AG04450 (cell line): ENCODE results near the gene SH3RF3. TPM values are rescaled to one million over a fixed set of nuclear protein-coding genes. Genes with fewer than 3 reads are reported as not detected.

ENCODE experiments used
- CTCF ChIA-PET: fragments of 300-600, 350-600 bp; formaldehyde crosslinking; extraction: SDS; loops from one replicate; lab custom pipeline; 2022; ENCODE audit warnings: antibody characterized with exemption, inconsistent platforms; lab: Charles Lee
- POLR2A ChIA-PET: fragments of 350-600 bp; formaldehyde crosslinking; extraction: SDS; loops from one replicate; lab custom pipeline; 2021; ENCODE audit warnings: antibody characterized with exemption, inconsistent platforms; lab: Yijun Ruan, JAX
- DNase-seq: peaks from one replicate; pipeline ENCODE4 v3.0.0-alpha.2; 2011; ENCODE audit warnings: low read depth, low spot score
- H3K27ac ChIP-seq: one replicate; pipeline ENCODE4 v1.5.1; 2012; ENCODE audit warnings: low read depth, low read length, control low read depth
- H3K27me3 ChIP-seq: one replicate; pipeline ENCODE4 v1.6.0; 2012; ENCODE audit warnings: low read length; ENCODE audit not compliant: control insufficient read depth, insufficient read depth
- H3K4me3 ChIP-seq: 2 replicates; pipeline ENCODE4 v1.5.1; 2011; ENCODE audit warnings: mild to moderate bottlenecking, low read depth, low read length, control low read depth
- H3K9me3 ChIP-seq: 2 replicates; pipeline ENCODE4 v1.5.1; 2012; ENCODE audit warnings: low read length; ENCODE audit not compliant: control insufficient read depth, insufficient read depth
- polyA plus RNA-seq: library from polyadenylated mRNA; depleted of rRNA; stranded (reverse); fragments of >200 nt; gene quantifications from 2 replicates; pipeline ENCODE4 v1.2.3, GENCODE V29; 2011
- TF ChIP-seq, protein P1 (sequence below): IDR thresholded peaks from 2 replicates; pipeline ENCODE4 v1.5.1; 2011; ENCODE audit warnings: low read depth, low read length, control low read depth, inconsistent platforms

The SH3RF3 gene
- polyA plus RNA-seq, 1 experiment: 5.7 TPM

DNA sequence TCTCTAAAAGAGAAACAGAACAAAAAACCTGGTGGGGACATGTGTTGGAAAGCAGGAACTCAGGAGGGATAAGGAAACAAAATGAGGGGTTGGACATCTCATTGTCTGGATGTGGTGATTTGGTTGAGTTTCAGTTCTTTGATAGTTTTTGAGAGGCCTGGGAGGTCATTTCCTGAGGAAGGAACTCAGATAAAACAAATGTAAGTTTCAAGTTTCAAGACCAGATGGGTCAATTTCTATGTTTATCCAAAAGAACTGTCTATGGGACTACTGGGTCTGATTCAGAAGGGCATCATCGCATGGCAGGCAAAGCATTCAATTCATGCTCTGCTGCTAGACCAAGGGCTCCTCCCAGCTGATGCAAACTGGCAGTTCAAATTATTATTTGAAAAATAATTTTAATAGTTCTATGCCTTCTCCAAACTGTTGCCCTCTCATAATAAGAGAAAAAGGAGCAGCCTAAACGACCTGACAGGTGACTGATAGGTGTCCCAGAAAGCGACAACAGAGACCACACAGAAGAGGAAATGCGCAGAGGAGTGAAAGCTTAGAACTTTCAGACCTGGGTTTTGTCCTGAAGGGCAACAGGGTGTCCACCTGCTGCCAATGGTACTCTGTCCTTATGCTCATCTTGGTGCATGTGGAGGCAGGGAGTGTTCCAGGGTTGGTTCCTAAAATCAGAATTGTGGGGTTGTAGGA is 39.3 kb upstream of the SH3RF3 start:
- Histone ChIP-seq H3K9me3 (peaks cover 8% of the 10 kb centered on the region), H3K4me3 (no peak overlapping the region), H3K27me3 (peaks cover 3% of the 10 kb centered on the region), H3K27ac (no peak overlapping the region)
- CTCF ChIA-PET: no interaction called here
- no peak for DNase-seq
- TF ChIP-seq, protein P1, sequence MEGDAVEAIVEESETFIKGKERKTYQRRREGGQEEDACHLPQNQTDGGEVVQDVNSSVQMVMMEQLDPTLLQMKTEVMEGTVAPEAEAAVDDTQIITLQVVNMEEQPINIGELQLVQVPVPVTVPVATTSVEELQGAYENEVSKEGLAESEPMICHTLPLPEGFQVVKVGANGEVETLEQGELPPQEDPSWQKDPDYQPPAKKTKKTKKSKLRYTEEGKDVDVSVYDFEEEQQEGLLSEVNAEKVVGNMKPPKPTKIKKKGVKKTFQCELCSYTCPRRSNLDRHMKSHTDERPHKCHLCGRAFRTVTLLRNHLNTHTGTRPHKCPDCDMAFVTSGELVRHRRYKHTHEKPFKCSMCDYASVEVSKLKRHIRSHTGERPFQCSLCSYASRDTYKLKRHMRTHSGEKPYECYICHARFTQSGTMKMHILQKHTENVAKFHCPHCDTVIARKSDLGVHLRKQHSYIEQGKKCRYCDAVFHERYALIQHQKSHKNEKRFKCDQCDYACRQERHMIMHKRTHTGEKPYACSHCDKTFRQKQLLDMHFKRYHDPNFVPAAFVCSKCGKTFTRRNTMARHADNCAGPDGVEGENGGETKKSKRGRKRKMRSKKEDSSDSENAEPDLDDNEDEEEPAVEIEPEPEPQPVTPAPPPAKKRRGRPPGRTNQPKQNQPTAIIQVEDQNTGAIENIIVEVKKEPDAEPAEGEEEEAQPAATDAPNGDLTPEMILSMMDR: no peak
- POLR2A ChIA-PET: no interaction called here

DNA sequence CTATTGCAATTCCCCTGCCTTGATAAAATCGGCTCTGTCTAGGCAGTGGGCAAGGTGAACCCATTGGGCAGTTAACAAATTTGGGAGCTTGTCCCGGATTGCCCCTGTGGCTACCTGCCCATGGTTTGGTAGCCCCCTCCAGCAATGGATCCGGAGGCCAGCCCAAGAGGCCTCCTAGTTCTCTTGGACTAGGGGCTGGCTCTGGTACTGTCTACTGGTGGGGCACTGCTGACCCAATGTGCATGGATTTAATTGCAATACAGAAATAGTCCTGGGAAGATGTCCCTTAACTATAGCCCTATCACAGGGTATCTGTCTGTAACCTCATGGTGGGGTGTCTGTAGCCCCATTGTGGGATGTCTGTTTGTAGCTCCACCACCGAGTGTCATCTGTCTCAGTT is 37.5 kb upstream of the SH3RF3 start:
- TF ChIP-seq, protein P1: no peak
- CTCF ChIA-PET: no interaction called here
- POLR2A ChIA-PET: no interaction called here
- DNase-seq: no peak
- Histone ChIP-seq H3K4me3 (no peak overlapping the region), H3K27ac (no peak overlapping the region), H3K27me3 (no peaks in the 10 kb centered on the region), H3K9me3 (peaks cover 8% of the 10 kb centered on the region)

DNA sequence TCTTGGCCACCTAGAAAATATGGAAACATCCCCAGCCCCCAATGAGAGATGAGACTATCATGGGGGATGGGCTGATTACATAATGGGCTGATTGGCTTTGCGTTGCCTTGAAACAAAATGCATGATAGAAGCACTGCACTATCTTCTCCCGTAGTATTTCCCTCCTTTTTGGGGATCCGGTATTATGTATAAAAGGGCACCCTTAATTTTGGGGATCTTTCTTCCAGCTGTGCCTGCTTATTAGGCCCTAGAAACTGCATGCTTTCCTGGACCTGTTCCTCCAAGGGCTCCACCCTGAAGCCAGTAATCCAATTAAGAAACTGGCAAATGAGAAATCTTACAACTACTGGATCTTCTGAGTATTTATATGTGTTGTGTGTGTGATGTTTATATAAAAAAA is 34.9 kb upstream of the SH3RF3 start:
- DNase-seq: no peak
- CTCF ChIA-PET: no interaction called here
- POLR2A ChIA-PET: no interaction called here
- peaks cover 8% of the 10 kb centered on the region for H3K9me3 ChIP-seq
- H3K4me3 ChIP-seq: no peak overlapping the region
- peaks cover 6% of the 10 kb centered on the region for H3K27me3 ChIP-seq
- TF ChIP-seq, protein P1: no peak
- no peak overlapping the region for H3K27ac ChIP-seq

DNA sequence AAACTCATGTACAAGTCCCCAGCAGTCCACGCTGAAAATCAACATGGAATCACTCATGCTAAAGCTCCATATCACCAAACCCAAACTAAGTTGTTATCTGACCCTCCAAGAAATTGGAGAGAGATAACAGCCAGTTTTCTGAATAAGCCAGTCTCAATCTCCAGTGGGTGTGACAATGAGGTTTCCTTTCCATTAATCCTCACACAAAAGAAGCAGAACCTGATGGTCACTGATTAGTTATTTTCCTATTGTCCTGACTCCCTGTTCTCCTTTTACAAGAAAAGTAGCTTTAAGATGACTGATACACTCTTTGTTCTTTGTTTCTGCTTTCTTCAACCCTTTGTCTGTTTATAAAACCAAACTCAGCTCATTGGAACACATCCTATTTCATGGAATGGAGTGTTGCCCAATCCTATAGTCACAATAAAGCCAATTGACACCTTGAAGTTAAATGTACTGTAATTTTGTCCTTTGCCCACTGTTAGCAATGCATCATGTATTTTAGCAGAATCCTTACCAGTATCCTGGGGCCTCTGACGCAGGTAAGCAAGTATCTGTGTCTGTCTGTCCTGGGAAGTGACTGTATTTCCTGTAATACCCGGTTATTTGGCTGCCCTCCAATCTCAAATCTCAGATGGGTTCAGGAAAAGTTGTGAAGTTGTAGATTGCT is 30.6 kb upstream of the SH3RF3 start:
- no peak overlapping the region for H3K4me3 ChIP-seq
- CTCF ChIA-PET: no interaction called here
- H3K27ac ChIP-seq: no peak overlapping the region
- no peak for DNase-seq
- peaks cover 28% of the 10 kb centered on the region for H3K27me3 ChIP-seq
- peaks cover 8% of the 10 kb centered on the region for H3K9me3 ChIP-seq
- POLR2A ChIA-PET: no interaction called here
- TF ChIP-seq, protein P1: no peak

DNA sequence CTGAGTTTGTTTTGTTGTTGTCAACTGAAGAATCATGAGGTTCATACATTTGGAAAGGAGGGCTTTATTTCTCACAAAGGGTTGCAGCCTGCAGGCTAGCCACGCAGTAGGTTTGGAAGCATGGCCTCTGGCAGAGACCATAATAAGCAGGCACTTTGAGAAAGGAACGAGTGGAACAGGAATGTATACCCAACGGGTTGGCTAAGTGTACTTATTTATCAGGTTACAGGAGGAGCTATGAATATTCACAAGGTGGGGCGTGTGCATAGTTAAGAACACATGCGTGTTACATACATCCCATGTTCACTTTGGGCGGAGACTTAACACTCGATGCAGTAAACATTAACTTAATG is 30.1 kb upstream of the SH3RF3 start:
- Histone ChIP-seq H3K27ac (no peak overlapping the region), H3K27me3 (peaks cover 29% of the 10 kb centered on the region), H3K4me3 (no peak overlapping the region), H3K9me3 (peaks cover 8% of the 10 kb centered on the region)
- TF ChIP-seq, protein P1: no peak
- POLR2A ChIA-PET: no interaction called here
- CTCF ChIA-PET: no interaction called here
- no peak for DNase-seq
